ENCODE data around the gene SLC25A28.

- no peak for TF ChIP-seq CTCF (conservative IDR thresholded peaks at IDR 0.05; ENCODE audit: low read depth, low read length)
- TF ChIP-seq EZH2 (IDR thresholded peaks at IDR 0.05; ENCODE audit: borderline replicate concordance, low read depth, low read length, poor library complexity, severe bottlenecking): no peak
Measured at GRCh38 chr10:99647601-99648151, 27.4 kb upstream of the SLC25A28 start.

Data from A673 (cell line).